Uterus (tissue), 4 donors: ENCODE data around the gene IRS1. TPM values are rescaled to one million over a fixed set of nuclear protein-coding genes. Genes with fewer than 3 reads are reported as not detected.

Experiments used
- DNase-seq, 2 donors: peaks; one replicate each; pipeline ENCODE4 v3.0.0-alpha.2; 2019 to 2020
- H3K27ac ChIP-seq, 2 donors: fragments of 200-600 bp; sonication (generic); 1 replicate in 1 of 2; 2 replicates in 1 of 2; pipeline ENCODE4 v1.5.1; 2016 to 2018
- H3K27me3 ChIP-seq, 2 donors: fragments of 200-600 bp; sonication (generic); one replicate each; pipeline ENCODE4 v1.5.1; 2018 to 2019; ENCODE audit warnings: control low read depth in 1 of 2
- H3K36me3 ChIP-seq, 2 donors: fragments of 200-600 bp; sonication (generic); one replicate each; pipeline ENCODE4 v1.5.1; 2019; ENCODE audit warnings: control low read depth in 1 of 2
- H3K4me1 ChIP-seq, 2 donors: fragments of 200-600 bp; sonication (generic); one replicate each; pipeline ENCODE4 v1.5.1; 2018 to 2019; ENCODE audit warnings: control low read depth in 1 of 2
- H3K4me3 ChIP-seq, 2 donors: fragments of 200-600 bp; sonication (generic); 1 replicate in 1 of 2; 2 replicates in 1 of 2; pipeline ENCODE4 v1.5.1; 2018 to 2019; ENCODE audit warnings: mild to moderate bottlenecking in 1 of 2
- H3K9me3 ChIP-seq, 2 donors: fragments of 200-600 bp; sonication (generic); one replicate each; pipeline ENCODE4 v1.5.1; 2019; ENCODE audit warnings: control low read depth in 1 of 2
- CTCF ChIP-seq, 4 experiments: fragments of 200-600 bp in 2 of 4; fragments of 450-650 bp in 2 of 4; sonication (generic) in 2 of 4; IDR thresholded peaks; one replicate each; pipeline ENCODE4 v1.5.1; 2016 to 2019; ENCODE audit warnings: antibody characterized with exemption in 4 of 4, mild to moderate bottlenecking in 2 of 4, moderate library complexity in 1 of 4
- POLR2A ChIP-seq, 2 donors: fragments of 450-650 bp; IDR thresholded peaks; one replicate each; pipeline ENCODE4 v1.6.1; 2016; ENCODE audit warnings: antibody characterized with exemption in 2 of 2, mild to moderate bottlenecking in 1 of 2, moderate library complexity in 1 of 2
- intact Hi-C: fragments of 100-400 bp; cut with DNase I; formaldehyde crosslinking; loops from one replicate; pipeline ENCODE4 v1.15.1; 2023; ENCODE audit warnings: low total_unique reads
- total RNA-seq, 4 donors: library from RNA; depleted of rRNA in 3 of 4; stranded (reverse); fragments of >200 nt in 3 of 4; gene quantifications; one replicate each; pipeline versions ENCODE4 v1.1.0 to v1.2.4, GENCODE V29; 2014 to 2023
- donor health status: DM: yes; HTN: yes; CAD: no.

IRS1 gene
- total RNA-seq, 4 donors from 2014 or later = 11.5 to 54.2 (median 29.5) TPM

- DNase-seq = peak in 1 of 2 donors; percentile 72
- TF ChIP-seq POLR2A (IDR thresholded peaks at IDR 0.05) (no peak), CTCF (IDR thresholded peaks at IDR 0.05) (no peak)
- Histone ChIP-seq H3K36me3 (no peaks in the 10 kb centered on the region), H3K4me1 (peaks cover 6 to 15% of the 10 kb centered on the region in 2 donors), H3K4me3 (peak overlapping the region; percentile 41 to 69), H3K27ac (peak overlapping the region; percentile 93 to 96), H3K9me3 (no peaks in the 10 kb centered on the region), H3K27me3 (no peaks in the 10 kb centered on the region)
- intact Hi-C loops = loop anchor here (10.0 kb wide), 1 partner anchor 156 kb away; no protein-coding TSS in a partner anchor
These were observed 8.5 kb downstream of the IRS1 start for GRCh38 chr2:226791056-226791486.

- H3K4me3 ChIP-seq = peak overlapping the region; percentile 41 to 69
- no peaks in the 10 kb centered on the region for H3K27me3 ChIP-seq
- peak overlapping the region; percentile 93 to 96 for H3K27ac ChIP-seq
- intact Hi-C loops = loop anchor here (10.0 kb wide), 1 partner anchor 156 kb away; no protein-coding TSS in a partner anchor
- H3K4me1 ChIP-seq = peaks cover 6 to 15% of the 10 kb centered on the region in 2 donors
- DNase-seq = peak in 1 of 2 donors; percentile 28
- H3K9me3 ChIP-seq = no peaks in the 10 kb centered on the region
- TF ChIP-seq CTCF (IDR thresholded peaks at IDR 0.05) (no peak), POLR2A (IDR thresholded peaks at IDR 0.05) (no peak)
- no peaks in the 10 kb centered on the region for H3K36me3 ChIP-seq
These were observed 9.2 kb downstream of the IRS1 start for GRCh38 chr2:226790431-226790830.

DNA sequence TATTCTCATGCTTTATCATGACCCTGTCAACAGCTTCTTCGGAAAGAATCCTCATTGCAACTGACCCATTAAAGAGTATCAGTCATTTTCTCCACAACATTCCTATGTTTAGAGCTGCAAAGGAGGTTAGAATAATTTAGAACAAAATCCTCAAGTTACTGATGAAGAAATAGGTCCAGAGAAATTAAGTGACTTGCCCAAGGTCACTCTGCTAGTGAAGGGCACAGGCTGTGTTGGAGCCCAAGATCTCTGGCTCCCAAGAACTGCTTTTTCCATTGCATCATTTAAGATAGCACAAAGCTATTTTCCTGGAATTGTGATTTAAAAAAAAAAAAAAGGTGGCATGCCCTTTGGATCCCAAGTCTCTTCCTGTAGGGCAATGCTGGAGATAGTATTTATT lies 9.6 kb downstream of the IRS1 start:
- no peak for TF ChIP-seq CTCF (IDR thresholded peaks at IDR 0.05)
- no peak for TF ChIP-seq POLR2A (IDR thresholded peaks at IDR 0.05)
- Histone ChIP-seq H3K9me3 (no peaks in the 10 kb centered on the region), H3K4me1 (peaks cover 6 to 15% of the 10 kb centered on the region in 2 donors), H3K27ac (peak overlapping the region; percentile 93 to 96), H3K36me3 (no peaks in the 10 kb centered on the region), H3K27me3 (no peaks in the 10 kb centered on the region), H3K4me3 (no peak overlapping the region)
- intact Hi-C loops = loop anchor here (10.0 kb wide), 1 partner anchor 155 kb away; no protein-coding TSS in a partner anchor
- DNase-seq = no peak

DNA sequence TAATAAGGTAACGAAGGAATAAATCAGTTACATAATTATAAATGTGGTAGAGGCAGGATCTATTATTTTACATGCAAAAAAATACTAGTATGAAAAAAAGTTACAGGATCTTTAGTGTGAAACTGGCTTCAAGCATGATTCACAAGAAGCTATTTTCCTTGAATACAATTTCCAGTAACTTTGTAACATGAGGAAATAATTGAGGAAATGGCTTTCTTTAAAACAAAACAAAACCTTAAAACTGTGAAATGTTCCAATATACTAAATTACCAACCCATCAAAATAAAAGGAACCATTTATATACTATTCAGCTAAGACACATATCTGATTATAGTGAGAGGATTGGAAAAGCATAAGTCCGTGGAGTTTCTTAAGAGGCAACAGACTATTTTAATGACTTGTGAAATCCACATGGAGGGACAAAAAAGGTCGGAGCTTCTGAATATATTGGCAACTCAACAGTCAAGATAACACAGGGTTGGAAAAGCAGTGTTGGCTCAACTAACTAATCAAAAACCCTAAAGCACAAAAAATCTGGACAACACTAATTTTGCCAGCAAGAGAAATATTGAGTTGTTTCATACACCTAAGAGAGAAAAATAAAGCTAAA lies 10.6 kb downstream of the IRS1 start:
- Histone ChIP-seq H3K9me3 (no peaks in the 10 kb centered on the region), H3K4me3 (no peak overlapping the region), H3K27me3 (no peaks in the 10 kb centered on the region), H3K27ac (peak overlapping the region; percentile 93 to 96), H3K36me3 (no peaks in the 10 kb centered on the region), H3K4me1 (peaks cover 6 to 15% of the 10 kb centered on the region in 2 donors)
- DNase-seq = no peak
- intact Hi-C loops = no loop called here
- TF ChIP-seq CTCF (IDR thresholded peaks at IDR 0.05) = no peak

GRCh38 chr2:226788064-226788463 lies 11.6 kb downstream of the IRS1 start:
- Histone ChIP-seq H3K27ac (peak overlapping the region; percentile 93 to 96), H3K4me1 (peaks cover 6 to 15% of the 10 kb centered on the region in 2 donors)
- intact Hi-C loops = no loop called here

More at GRCh38 chr2:226788064-226788463, 11.6 kb downstream of the IRS1 start:
- H3K4me3 ChIP-seq = no peak overlapping the region
- no peak for TF ChIP-seq POLR2A (IDR thresholded peaks at IDR 0.05)
- no peak for TF ChIP-seq CTCF (IDR thresholded peaks at IDR 0.05)
- H3K9me3 ChIP-seq = no peaks in the 10 kb centered on the region
- DNase-seq = no peak
- H3K36me3 ChIP-seq = no peaks in the 10 kb centered on the region
- H3K27me3 ChIP-seq = no peaks in the 10 kb centered on the region
